Uterus (tissue), 4 donors: ENCODE measurements around the gene NOS1AP. TPM values are rescaled to one million over a fixed set of nuclear protein-coding genes. Genes with fewer than 3 reads are reported as not detected.

Source experiments
- DNase-seq, 2 donors: peaks; one replicate each; pipeline ENCODE4 v3.0.0-alpha.2; 2019 to 2020
- H3K27ac ChIP-seq, 2 donors: fragments of 200-600 bp; sonication (generic); 1 replicate in 1 of 2; 2 replicates in 1 of 2; pipeline ENCODE4 v1.5.1; 2016 to 2018
- H3K27me3 ChIP-seq, 2 donors: fragments of 200-600 bp; sonication (generic); one replicate each; pipeline ENCODE4 v1.5.1; 2018 to 2019; ENCODE audit warnings: control low read depth in 1 of 2
- H3K36me3 ChIP-seq, 2 donors: fragments of 200-600 bp; sonication (generic); one replicate each; pipeline ENCODE4 v1.5.1; 2019; ENCODE audit warnings: control low read depth in 1 of 2
- H3K4me1 ChIP-seq, 2 donors: fragments of 200-600 bp; sonication (generic); one replicate each; pipeline ENCODE4 v1.5.1; 2018 to 2019; ENCODE audit warnings: control low read depth in 1 of 2
- H3K4me3 ChIP-seq, 2 donors: fragments of 200-600 bp; sonication (generic); 1 replicate in 1 of 2; 2 replicates in 1 of 2; pipeline ENCODE4 v1.5.1; 2018 to 2019; ENCODE audit warnings: mild to moderate bottlenecking in 1 of 2
- H3K9me3 ChIP-seq, 2 donors: fragments of 200-600 bp; sonication (generic); one replicate each; pipeline ENCODE4 v1.5.1; 2019; ENCODE audit warnings: control low read depth in 1 of 2
- CTCF ChIP-seq, 4 experiments: fragments of 200-600 bp in 2 of 4; fragments of 450-650 bp in 2 of 4; sonication (generic) in 2 of 4; IDR thresholded peaks; one replicate each; pipeline ENCODE4 v1.5.1; 2016 to 2019; ENCODE audit warnings: antibody characterized with exemption in 4 of 4, mild to moderate bottlenecking in 2 of 4, moderate library complexity in 1 of 4
- POLR2A ChIP-seq, 2 donors: fragments of 450-650 bp; IDR thresholded peaks; one replicate each; pipeline ENCODE4 v1.6.1; 2016; ENCODE audit warnings: antibody characterized with exemption in 2 of 2, mild to moderate bottlenecking in 1 of 2, moderate library complexity in 1 of 2
- intact Hi-C: fragments of 100-400 bp; cut with DNase I; formaldehyde crosslinking; loops from one replicate; pipeline ENCODE4 v1.15.1; 2023; ENCODE audit warnings: low total_unique reads
- total RNA-seq, 4 donors: library from RNA; depleted of rRNA in 3 of 4; stranded (reverse); fragments of >200 nt in 3 of 4; gene quantifications; one replicate each; pipeline versions ENCODE4 v1.1.0 to v1.2.4, GENCODE V29; 2014 to 2023
- donor health status: DM: yes; HTN: yes; CAD: no.

NOS1AP gene
- total RNA-seq, 4 donors from 2014 or later: under 0.01 to 5.3 (median 1.9) TPM; not detected in 1

GRCh38 chr1:162389971-162390370 is 320.5 kb downstream of the NOS1AP start:
- intact Hi-C loops: loop anchor here (5.0 kb wide), 1 partner anchor 333 kb away; no protein-coding TSS in a partner anchor
- Histone ChIP-seq H3K4me3 (no peak overlapping the region), H3K9me3 (no peaks in the 10 kb centered on the region), H3K36me3 (no peaks in the 10 kb centered on the region), H3K27me3 (no peaks in the 10 kb centered on the region), H3K27ac (no peak overlapping the region), H3K4me1 (no peaks in the 10 kb centered on the region)
- no peak for DNase-seq
- TF ChIP-seq CTCF (IDR thresholded peaks at IDR 0.05) (no peak), POLR2A (IDR thresholded peaks at IDR 0.05) (no peak)

- Histone ChIP-seq H3K9me3 (no peaks in the 10 kb centered on the region), H3K27me3 (no peaks in the 10 kb centered on the region), H3K4me1 (no peaks in the 10 kb centered on the region), H3K36me3 (no peaks in the 10 kb centered on the region), H3K4me3 (no peak overlapping the region), H3K27ac (no peak overlapping the region)
- no peak for DNase-seq
- intact Hi-C loops: loop anchor here (5.0 kb wide), 1 partner anchor 333 kb away; no protein-coding TSS in a partner anchor
- TF ChIP-seq POLR2A (IDR thresholded peaks at IDR 0.05) (no peak), CTCF (IDR thresholded peaks at IDR 0.05) (no peak)
Measured at GRCh38 chr1:162390396-162391185, 321.1 kb downstream of the NOS1AP start.

GRCh38 chr1:162391790-162392563 is 322.5 kb downstream of the NOS1AP start:
- Histone ChIP-seq H3K27me3 (no peaks in the 10 kb centered on the region), H3K27ac (no peak overlapping the region), H3K4me1 (no peaks in the 10 kb centered on the region), H3K9me3 (no peaks in the 10 kb centered on the region), H3K36me3 (no peaks in the 10 kb centered on the region), H3K4me3 (no peak overlapping the region)
- DNase-seq: no peak
- intact Hi-C loops: loop anchor here (5.0 kb wide), 1 partner anchor 335 kb away; no protein-coding TSS in a partner anchor
- TF ChIP-seq CTCF (IDR thresholded peaks at IDR 0.05) (peak; percentile 70 to 82 (median 81)), POLR2A (IDR thresholded peaks at IDR 0.05) (no peak)

- Histone ChIP-seq H3K4me3 (no peak overlapping the region), H3K36me3 (no peaks in the 10 kb centered on the region), H3K9me3 (no peaks in the 10 kb centered on the region), H3K4me1 (no peaks in the 10 kb centered on the region), H3K27me3 (no peaks in the 10 kb centered on the region), H3K27ac (no peak overlapping the region)
- intact Hi-C loops: no loop called here
- no peak for DNase-seq
- TF ChIP-seq CTCF (IDR thresholded peaks at IDR 0.05) (no peak), POLR2A (IDR thresholded peaks at IDR 0.05) (no peak)
Measured at GRCh38 chr1:162396201-162396906, 326.9 kb downstream of the NOS1AP start.
